ENCODE results near the gene CAMTA1. TPM values are rescaled to one million over a fixed set of nuclear protein-coding genes. Genes with fewer than 3 reads are reported as not detected.

The CAMTA1 gene
- total and polyA plus RNA-seq, 9 of the 15 experiments (the other 6 are each of a cell fraction or from before 2014, with no cell fraction given): 43.9 to 161 (median 65.9) TPM

DNA sequence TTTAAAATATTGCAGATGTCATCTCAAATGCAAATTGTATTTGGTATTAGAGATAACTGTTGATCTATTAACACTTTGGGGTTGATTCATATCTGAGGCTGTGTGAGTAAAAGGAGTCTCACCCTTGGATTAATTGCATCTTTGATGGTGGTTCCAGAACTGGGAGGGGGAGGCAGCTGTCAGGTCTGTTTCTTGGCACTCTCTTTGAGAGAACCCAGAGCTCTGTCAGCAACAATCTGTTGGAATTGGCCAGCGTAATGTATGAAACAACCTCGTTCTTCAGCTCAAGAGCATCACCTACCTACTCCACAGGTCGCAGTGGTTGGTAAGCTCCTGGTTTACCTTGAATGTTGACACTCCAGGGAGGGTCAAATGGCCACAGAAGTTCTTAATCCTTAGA is 424.1 kb downstream of the CAMTA1 start:
- no peaks in the 10 kb centered on the region for H3K9me3 ChIP-seq (replicated peaks; ENCODE audit: control insufficient read depth, insufficient read depth, low read depth, low read length)
- intact Hi-C loops (cut with micrococcal nuclease): loop anchor here (2.0 kb wide), 1 partner anchor 167 kb away; no protein-coding TSS in a partner anchor
- no peaks in the 10 kb centered on the region for H3K36me3 ChIP-seq (ENCODE audit: control insufficient read depth, insufficient read depth, low read length)
- H4K20me1 ChIP-seq (replicated peaks; ENCODE audit: control insufficient read depth, insufficient read depth, low read length): peaks cover 5% of the 10 kb centered on the region; the same call in 1 of the 2 replicates
- H3K27me3 ChIP-seq (ENCODE audit: control insufficient read depth in 2 of 2, insufficient read depth in 2 of 2, low read length in 2 of 2): no peaks in the 10 kb centered on the region; a peak in 1 of 5 replicates
- FAIRE-seq (no peak), DNase-seq (ENCODE audit: extremely low read depth in 1 of 4, low spot score in 3 of 4) (no peak), ATAC-seq (no peak)
- 2% methylated on average over 3 of the region's 3 CpGs for WGBS (ENCODE audit: insufficient coverage, low coverage, missing lambda C conversion rate)
- H3K4me2 ChIP-seq (ENCODE audit: insufficient read depth, low read length): no peak overlapping the region
- H2AFZ ChIP-seq (ENCODE audit: low read depth, low read length): no peak overlapping the region
- in situ Hi-C loops (cut with MboI): loop anchor here (25.0 kb wide), 2 partner anchors 722 to 947 kb away; partner anchors contain the start of genes GPR153 and PLEKHG5
- ChIA-PET CTCF (ENCODE audit: low intra/inter-chr PET ratio) (no interaction called here), POLR2A (interaction anchor here (0.8 kb wide), 1 partner anchor 9 kb away, joined by 3 read pairs; no protein-coding TSS in a partner anchor)
- no peak overlapping the region for H3K27ac ChIP-seq (ENCODE audit: extremely low read depth, low read depth, low read length)
- no TSS peak for BruUV-seq (replicated peaks)
- no peak for TF ChIP-seq HMGN3 (IDR thresholded peaks at IDR 0.05; ENCODE audit: borderline replicate concordance, extremely low read depth, insufficient read length, low read depth, low read length)
- TF ChIP-seq SMARCC2 (IDR thresholded peaks at IDR 0.05; ENCODE audit: low read depth): no peak
- no peak for TF ChIP-seq ZKSCAN3 (CRISPR knock-in tag; IDR thresholded peaks at IDR 0.05)
- no peak for TF ChIP-seq PRPF4 (IDR thresholded peaks at IDR 0.05; ENCODE audit: insufficient read depth, low read depth, low read length, poor library complexity, severe bottlenecking)
- TF ChIP-seq, protein P1, sequence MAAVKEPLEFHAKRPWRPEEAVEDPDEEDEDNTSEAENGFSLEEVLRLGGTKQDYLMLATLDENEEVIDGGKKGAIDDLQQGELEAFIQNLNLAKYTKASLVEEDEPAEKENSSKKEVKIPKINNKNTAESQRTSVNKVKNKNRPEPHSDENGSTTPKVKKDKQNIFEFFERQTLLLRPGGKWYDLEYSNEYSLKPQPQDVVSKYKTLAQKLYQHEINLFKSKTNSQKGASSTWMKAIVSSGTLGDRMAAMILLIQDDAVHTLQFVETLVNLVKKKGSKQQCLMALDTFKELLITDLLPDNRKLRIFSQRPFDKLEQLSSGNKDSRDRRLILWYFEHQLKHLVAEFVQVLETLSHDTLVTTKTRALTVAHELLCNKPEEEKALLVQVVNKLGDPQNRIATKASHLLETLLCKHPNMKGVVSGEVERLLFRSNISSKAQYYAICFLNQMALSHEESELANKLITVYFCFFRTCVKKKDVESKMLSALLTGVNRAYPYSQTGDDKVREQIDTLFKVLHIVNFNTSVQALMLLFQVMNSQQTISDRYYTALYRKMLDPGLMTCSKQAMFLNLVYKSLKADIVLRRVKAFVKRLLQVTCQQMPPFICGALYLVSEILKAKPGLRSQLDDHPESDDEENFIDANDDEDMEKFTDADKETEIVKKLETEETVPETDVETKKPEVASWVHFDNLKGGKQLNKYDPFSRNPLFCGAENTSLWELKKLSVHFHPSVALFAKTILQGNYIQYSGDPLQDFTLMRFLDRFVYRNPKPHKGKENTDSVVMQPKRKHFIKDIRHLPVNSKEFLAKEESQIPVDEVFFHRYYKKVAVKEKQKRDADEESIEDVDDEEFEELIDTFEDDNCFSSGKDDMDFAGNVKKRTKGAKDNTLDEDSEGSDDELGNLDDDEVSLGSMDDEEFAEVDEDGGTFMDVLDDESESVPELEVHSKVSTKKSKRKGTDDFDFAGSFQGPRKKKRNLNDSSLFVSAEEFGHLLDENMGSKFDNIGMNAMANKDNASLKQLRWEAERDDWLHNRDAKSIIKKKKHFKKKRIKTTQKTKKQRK (IDR thresholded peaks at IDR 0.05; ENCODE audit: borderline replicate concordance, low read depth, low read length): no peak
- TF ChIP-seq, protein P2, sequence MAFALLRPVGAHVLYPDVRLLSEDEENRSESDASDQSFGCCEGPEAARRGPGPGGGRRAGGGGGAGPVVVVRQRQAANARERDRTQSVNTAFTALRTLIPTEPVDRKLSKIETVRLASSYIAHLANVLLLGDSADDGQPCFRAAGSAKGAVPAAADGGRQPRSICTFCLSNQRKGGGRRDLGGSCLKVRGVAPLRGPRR (CRISPR knock-in tag; IDR thresholded peaks at IDR 0.05): no peak
- no peak for TF ChIP-seq ZBTB17 (CRISPR knock-in tag; IDR thresholded peaks at IDR 0.05)
- TF ChIP-seq PML (IDR thresholded peaks at IDR 0.05; ENCODE audit: low read length): no peak
- TF ChIP-seq ZNF239 (CRISPR knock-in tag; IDR thresholded peaks at IDR 0.05): no peak
- TF ChIP-seq PHTF2 (CRISPR knock-in tag; IDR thresholded peaks at IDR 0.05): no peak
- TF ChIP-seq CTBP1 (IDR thresholded peaks at IDR 0.05; ENCODE audit: borderline replicate concordance): no peak
- TF ChIP-seq, protein P3, sequence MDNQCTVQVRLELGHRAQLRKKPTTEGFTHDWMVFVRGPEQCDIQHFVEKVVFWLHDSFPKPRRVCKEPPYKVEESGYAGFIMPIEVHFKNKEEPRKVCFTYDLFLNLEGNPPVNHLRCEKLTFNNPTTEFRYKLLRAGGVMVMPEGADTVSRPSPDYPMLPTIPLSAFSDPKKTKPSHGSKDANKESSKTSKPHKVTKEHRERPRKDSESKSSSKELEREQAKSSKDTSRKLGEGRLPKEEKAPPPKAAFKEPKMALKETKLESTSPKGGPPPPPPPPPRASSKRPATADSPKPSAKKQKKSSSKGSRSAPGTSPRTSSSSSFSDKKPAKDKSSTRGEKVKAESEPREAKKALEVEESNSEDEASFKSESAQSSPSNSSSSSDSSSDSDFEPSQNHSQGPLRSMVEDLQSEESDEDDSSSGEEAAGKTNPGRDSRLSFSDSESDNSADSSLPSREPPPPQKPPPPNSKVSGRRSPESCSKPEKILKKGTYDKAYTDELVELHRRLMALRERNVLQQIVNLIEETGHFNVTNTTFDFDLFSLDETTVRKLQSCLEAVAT (IDR thresholded peaks at IDR 0.05): no peak
- no peak for TF ChIP-seq ZNF212 (CRISPR knock-in tag; IDR thresholded peaks at IDR 0.05)
- TF ChIP-seq ELF4 (CRISPR knock-in tag; IDR thresholded peaks at IDR 0.05): no peak
- TF ChIP-seq SRSF3 (IDR thresholded peaks at IDR 0.05; ENCODE audit: insufficient read depth, low read length): no peak
- TF ChIP-seq SNIP1 (IDR thresholded peaks at IDR 0.05; ENCODE audit: low read depth): no peak
- TF ChIP-seq ZNF551 (CRISPR knock-in tag; IDR thresholded peaks at IDR 0.05): no peak
- TF ChIP-seq SP2 (IDR thresholded peaks at IDR 0.05; ENCODE audit: extremely low read depth, low read depth, low read length, poor library complexity, severe bottlenecking): no peak
- no peak for TF ChIP-seq BRF1 (IDR thresholded peaks at IDR 0.05; ENCODE audit: borderline replicate concordance, extremely low read depth, insufficient read length)
- no peak overlapping the region for H3K9ac ChIP-seq (ENCODE audit: insufficient read depth in 1 of 2, low read depth in 2 of 2, low read length in 2 of 2)
- H3K9me1 ChIP-seq (ENCODE audit: control insufficient read depth, insufficient read depth, low read length): no peaks in the 10 kb centered on the region
- H3K4me1 ChIP-seq (replicated peaks in 1 of 2; ENCODE audit: control insufficient read depth in 2 of 2, insufficient read depth in 2 of 2, low read length in 2 of 2): no peaks in the 10 kb centered on the region
- no peaks in the 10 kb centered on the region for H3K79me2 ChIP-seq (ENCODE audit: control insufficient read depth, insufficient read depth, low read length)
- H3K4me3 ChIP-seq: no peak overlapping the region
